HG03196 (cell line): Measurements from ENCODE around the gene TMEM252.

Experiments
- ATAC-seq: cut with Tn5 transposase; IDR thresholded peaks from one replicate; pipeline ENCODE4 v1.9.1; 2021; ENCODE audit not compliant: unreplicated experiment

TMEM252 gene

DNA sequence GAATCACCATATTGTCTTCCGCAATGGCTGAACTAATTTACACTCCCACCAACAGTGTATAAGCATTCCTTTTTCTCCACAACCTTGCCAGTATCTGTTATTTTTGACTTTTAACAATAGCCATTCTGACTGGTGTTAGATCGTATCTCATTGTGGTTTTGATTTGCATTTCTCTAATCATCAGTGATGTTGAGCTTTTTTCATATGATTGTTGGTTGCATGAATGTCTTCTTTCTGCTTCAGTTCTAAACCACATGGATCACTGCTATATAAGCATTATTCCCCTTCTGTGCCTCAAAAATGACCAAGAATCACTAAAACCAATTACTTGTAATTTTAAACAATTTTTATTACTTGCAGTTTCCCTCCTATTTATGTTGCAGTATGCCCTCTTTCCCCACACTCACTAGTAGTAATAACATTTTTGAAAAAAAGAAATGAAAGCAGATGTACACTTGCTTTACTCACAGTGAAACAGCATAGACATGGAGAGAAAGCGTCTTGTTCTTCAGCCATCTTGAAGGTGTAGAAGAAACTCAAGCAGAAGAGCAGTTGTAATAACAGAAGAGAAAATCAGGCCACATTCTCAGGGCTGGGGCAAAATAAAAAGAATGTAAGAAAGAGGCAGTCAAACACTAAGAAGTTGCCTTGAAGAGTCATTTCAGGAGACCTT lies 4.5 kb upstream of the TMEM252 start:
- ATAC-seq: no peak

DNA sequence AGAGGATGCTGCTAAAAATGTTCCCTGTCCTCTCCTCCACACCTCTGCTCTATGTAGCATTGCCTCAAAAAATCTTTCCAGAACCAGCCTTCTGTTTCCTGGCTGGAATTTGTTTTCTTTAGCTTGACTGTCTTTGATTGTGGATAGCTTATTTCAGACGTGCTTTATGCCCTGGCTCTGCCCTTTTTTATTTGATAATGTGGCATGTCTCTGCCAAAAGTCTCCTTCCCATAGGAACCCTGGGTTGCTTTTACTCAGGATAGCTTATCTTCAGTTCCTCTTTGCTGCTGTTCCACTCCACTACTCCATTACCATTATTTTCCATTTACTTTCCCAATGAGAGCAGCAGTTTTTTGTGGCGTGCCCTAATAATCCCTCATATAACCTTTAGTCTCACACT lies 885 bp upstream of the TMEM252 start:
- ATAC-seq: no peak

- no peak for ATAC-seq
These were observed 2.5 kb downstream of the TMEM252 start for GRCh38 chr9:68538200-68538599.

DNA sequence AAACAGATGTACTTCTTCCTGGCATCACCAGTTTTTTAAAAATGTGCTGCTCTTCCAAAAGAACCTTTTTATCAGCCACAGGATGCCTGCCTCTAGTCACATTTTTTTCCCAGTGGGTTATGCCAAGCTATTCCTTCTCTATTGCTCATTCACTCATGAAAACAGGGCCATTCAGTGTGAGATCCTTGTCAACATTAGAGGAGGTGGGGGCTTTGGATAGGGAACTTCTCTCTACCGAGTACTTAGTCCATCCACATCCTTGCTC lies 3.1 kb downstream of the TMEM252 start:
- no peak for ATAC-seq

- no peak for ATAC-seq
These were observed 3.6 kb downstream of the TMEM252 start for GRCh38 chr9:68536876-68537615.

- no peak for ATAC-seq
These were observed 7.0 kb downstream of the TMEM252 start for GRCh38 chr9:68533678-68534077.

GRCh38 chr9:68532131-68532530 lies 8.6 kb downstream of the TMEM252 start:
- no peak for ATAC-seq

DNA sequence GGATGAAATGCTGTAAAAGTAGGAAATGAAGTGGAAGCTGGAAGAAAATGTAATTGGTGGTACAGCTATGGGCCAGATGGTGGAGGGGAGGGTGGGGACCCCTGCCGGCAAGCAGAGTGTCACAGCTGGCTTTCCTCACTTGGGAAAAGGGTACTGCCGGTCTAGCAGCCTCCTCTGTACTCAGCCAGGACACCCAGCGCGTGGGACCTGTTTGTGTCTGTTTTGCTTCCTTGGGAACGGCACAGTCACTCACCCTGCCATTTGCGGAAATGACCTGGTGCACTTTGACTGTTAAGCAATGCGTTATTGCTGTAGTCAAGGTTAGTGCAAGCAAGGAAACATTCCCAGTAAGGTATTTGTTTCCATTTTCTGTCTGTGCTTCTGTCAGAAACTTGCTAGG lies 10.1 kb downstream of the TMEM252 start:
- ATAC-seq: no peak

DNA sequence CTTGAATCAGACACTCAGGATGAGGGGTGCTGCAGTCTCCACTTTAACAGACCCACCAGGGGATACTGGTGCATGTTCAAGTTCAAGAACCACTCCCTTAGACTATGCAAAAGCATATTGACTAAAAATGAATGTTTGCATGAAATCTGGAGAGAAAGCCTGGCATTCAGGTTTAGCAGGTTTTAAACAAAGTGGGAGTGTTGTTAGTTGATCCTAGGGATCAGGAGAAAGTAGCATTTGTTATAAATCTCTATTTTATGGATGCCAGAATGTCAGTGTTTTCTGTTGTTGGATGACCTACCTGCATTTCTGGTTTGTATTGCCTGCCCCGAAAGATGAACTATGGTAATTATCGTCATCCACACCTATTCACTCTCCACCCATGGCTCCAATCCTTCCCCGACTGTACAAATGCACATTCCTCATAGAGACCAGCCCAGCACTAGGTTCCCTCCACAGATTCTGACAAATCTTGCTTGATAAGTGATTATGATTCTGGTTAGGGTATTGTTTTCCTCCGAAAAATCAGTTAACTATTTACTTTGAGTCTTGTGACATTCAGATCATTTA lies 17.2 kb downstream of the TMEM252 start:
- no peak for ATAC-seq

GRCh38 chr9:68522954-68523353 lies 17.7 kb downstream of the TMEM252 start:
- no peak for ATAC-seq

GRCh38 chr9:68522131-68522530 lies 18.6 kb downstream of the TMEM252 start:
- no peak for ATAC-seq

DNA sequence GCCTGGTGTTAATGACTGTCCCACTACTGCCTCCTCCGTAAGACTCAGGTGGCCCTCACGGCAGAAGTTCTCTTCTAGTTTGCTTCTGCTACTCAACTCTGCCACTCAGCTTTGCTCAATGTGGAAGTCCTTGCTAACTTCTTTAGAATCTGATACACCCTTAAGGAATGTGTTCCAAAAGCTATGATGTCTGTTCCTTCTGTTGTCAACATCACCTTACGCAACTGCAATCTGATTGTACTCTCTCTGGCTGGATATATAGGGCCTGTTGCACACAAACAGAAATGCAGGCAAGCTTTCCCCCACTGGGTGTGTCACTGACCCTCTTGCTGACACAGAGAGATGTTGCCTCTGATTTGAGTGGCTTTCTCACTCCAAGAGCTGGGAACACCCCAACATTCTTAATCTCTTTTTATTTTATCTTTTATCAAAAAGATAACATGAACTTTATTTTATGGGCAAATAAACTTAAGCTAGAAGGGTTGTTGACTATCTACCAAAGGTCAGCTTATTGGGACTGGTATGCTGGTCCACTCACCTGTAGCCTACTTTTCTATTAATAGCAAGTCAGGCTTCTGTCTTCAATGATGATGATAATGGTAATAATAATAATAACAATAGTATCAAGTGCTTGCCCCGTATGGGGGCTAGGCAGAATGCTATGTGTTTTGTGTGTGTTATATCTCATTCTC lies 25.2 kb downstream of the TMEM252 start:
- ATAC-seq: no peak

GRCh38 chr9:68513981-68514380 lies 26.7 kb downstream of the TMEM252 start:
- no peak for ATAC-seq

DNA sequence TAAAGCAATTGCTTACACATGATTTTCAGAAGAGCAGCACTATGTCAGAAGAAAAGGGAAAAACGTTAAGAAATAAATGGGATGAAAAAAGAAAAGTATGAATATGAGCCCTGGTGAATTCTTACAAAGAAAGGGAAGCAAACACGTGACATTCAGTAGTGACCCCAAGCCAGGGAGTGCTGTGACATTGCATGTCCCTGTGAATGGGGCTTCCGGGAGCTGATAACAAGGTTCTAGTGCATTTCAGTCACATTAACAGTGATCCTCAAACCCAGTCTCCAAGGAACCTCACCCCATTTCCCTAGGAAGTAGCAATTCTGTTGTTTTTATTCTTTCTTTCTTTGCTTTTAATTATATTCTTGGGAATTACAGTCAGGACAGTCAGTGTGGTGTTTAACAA lies 27.3 kb downstream of the TMEM252 start:
- no peak for ATAC-seq

DNA sequence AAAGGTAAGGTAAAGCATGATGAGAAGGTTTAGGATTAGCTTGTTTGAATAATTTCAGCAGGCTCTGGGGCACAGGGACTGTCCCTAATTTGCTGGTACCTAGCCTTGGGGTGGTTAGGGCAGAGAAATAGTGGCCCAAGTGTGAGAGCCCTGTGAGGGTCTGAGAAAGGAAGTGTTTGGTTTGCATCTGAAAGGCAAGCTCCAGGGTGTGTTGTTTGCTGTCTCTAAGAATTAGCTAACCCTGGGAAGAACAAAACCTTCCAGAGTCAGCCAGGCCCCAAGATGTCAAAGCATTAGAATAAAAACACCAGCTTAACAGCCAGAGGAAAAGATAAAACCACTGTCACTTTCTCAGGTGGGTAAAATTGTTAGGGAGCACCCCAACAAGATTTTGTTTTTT lies 31.0 kb downstream of the TMEM252 start:
- ATAC-seq: no peak

DNA sequence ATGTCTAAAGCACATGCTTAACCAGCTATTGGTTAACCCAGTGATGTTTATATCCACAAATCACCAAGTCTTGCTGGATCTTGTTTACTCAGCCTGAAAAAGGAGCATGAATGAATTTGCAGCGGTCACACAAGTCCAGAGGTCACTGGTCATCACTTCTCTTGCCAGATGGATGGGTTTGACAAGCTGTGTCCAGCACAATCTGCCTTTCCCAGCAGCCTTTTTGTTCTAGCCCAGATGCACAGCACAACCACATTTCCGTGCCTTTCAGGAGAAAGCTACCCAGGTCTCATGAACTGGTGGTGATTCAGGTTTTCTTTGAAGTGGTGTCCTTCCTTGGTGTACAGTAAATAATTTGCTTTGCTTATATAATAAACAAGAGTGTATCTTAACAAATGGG lies 32.1 kb downstream of the TMEM252 start:
- ATAC-seq: no peak

DNA sequence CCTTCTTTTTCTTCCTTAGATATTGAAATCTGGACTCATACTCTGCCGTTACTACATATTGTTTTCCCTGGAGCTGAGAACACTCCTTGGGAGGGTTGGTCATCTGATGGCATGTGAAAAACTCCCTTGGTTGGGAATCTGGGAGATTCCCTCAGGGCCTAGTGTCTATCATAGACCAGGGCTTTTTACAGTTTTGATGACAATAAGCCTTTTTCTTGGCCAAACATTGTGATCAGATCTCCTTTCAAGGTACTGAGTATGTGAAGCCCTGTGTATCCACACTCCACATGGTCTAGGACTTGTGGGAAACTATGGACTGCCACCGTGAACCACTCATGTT lies 32.9 kb downstream of the TMEM252 start:
- no peak for ATAC-seq

GRCh38 chr9:68507130-68507805 lies 33.4 kb downstream of the TMEM252 start:
- ATAC-seq: no peak

- no peak for ATAC-seq
These were observed 34.1 kb downstream of the TMEM252 start for GRCh38 chr9:68506551-68506950.

DNA sequence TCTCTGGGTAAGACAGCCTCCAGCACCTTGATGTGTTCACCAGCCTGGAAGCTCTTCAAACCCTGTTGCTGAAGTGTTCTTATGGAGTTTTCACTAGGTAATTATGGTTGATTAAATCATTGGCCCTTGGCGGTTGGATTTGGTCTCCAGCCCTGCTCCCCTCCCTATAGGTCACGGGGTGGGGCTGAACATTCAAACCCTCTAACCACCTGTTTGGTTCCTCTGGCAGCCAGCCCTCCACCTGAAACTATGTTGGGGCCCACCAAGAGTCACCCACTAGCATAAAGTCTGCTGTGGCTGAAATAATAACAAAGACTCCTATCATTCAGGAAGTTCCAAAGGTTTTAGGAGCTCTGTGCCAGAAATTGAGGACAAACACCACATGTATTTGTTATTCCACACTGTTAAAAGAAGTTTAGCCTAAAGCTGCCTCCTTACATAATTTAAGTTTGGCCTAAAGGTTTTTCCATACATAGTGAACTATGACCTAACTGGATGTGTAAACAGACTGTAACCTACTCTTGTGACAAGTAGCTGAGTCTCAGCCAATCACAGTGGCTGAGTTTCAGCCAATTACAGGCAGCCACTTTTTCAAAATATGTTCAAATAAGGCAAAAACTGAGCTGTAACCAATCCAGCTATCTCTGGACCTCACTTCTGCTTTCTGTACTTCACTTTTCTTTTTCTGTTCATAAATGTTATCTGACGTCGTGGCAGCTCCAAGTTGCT lies 34.8 kb downstream of the TMEM252 start:
- no peak for ATAC-seq

DNA sequence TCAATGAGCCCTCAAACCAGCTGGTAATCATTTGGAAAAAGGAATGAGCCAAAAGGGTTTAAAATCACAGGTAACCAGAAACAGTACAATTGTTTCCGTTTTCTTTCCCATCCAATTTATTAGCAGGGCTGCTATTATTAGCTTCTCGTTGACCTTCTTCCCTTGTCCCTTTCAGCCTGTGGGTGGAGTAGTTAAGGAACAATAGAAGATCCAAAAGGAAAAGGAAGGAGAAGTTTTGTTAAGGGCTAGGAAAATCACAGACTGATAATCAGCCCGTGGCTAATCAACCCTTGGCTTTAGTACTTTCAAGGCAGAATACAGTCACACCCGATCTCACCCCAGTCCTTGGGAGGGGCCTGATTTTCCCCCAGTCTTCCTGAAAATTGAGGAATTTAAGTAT lies 38.4 kb downstream of the TMEM252 start:
- ATAC-seq: no peak
